Mononuclear cell (primary cell): ENCODE measurements around the gene ST3GAL5. TPM values are rescaled to one million over a fixed set of nuclear protein-coding genes. Genes with fewer than 3 reads are reported as not detected.

Experiments
- H3K27me3 ChIP-seq: 2 replicates; pipeline ENCODE4 v1.6.0; 2011; ENCODE audit warnings: low read length, control low read depth; ENCODE audit not compliant: insufficient read depth
- H3K4me1 ChIP-seq: 2 replicates; pipeline ENCODE4 v1.5.1; 2011; ENCODE audit warnings: mild to moderate bottlenecking, low read length, control low read depth; ENCODE audit not compliant: insufficient read depth
- H3K4me3 ChIP-seq: 2 replicates; pipeline ENCODE4 v1.5.1; 2011; ENCODE audit warnings: mild to moderate bottlenecking, low read length, moderate library complexity
- H3K9me3 ChIP-seq: 2 replicates; pipeline ENCODE4 v1.5.1; 2011; ENCODE audit warnings: low read depth, mild to moderate bottlenecking, control low read depth, low read length
- total RNA-seq: library from RNA; depleted of rRNA; stranded (reverse); fragments of >200 nt; gene quantifications from one replicate; pipeline ENCODE4 v1.2.3, GENCODE V29; 2012

The ST3GAL5 gene
- total RNA-seq, 1 donor = 54.7 TPM

DNA sequence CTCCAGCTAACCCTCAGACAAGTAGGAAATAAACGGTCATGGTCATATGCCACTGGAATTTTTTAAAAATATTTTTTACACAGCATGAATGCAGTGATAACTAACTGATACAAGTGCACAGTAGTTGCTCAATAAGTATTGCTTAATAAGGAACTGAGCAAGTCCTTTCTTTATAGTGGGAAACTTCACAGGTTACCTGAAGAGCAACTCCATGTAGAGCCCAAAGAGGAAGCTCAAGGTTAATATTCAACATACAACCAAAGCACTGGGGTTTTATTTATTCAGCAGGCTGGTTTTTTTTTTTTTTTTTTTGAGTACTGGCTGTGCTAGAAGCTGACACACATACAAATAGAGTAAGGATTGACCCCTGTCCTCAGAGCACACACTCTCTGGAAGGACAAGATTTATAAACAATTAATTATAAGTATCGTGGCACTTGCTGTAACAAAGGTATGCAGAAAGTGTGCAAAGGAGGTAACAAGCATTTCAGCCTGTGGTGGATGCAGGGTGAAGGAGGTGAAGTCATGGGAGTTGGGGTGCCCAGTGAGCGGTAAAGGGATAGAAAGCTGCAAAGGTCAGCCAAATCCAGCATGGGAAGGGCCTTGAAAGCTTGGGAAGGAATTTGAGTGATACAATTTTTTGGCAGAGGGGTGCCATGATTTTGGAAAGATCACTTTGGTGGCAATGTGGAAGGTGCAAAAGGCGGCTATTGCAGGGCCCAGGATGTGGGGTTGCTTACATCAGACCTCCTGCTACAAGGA lies 82.3 kb downstream of the ST3GAL5 start:
- H3K9me3 ChIP-seq = no peaks in the 10 kb centered on the region
- no peak overlapping the region for H3K4me3 ChIP-seq
- H3K27me3 ChIP-seq = no peaks in the 10 kb centered on the region
- peaks cover 19% of the 10 kb centered on the region for H3K4me1 ChIP-seq

GRCh38 chr2:85804583-85804982 lies 84.2 kb downstream of the ST3GAL5 start:
- no peak overlapping the region for H3K4me3 ChIP-seq
- peaks cover 19% of the 10 kb centered on the region for H3K4me1 ChIP-seq
- no peaks in the 10 kb centered on the region for H3K27me3 ChIP-seq
- no peaks in the 10 kb centered on the region for H3K9me3 ChIP-seq

DNA sequence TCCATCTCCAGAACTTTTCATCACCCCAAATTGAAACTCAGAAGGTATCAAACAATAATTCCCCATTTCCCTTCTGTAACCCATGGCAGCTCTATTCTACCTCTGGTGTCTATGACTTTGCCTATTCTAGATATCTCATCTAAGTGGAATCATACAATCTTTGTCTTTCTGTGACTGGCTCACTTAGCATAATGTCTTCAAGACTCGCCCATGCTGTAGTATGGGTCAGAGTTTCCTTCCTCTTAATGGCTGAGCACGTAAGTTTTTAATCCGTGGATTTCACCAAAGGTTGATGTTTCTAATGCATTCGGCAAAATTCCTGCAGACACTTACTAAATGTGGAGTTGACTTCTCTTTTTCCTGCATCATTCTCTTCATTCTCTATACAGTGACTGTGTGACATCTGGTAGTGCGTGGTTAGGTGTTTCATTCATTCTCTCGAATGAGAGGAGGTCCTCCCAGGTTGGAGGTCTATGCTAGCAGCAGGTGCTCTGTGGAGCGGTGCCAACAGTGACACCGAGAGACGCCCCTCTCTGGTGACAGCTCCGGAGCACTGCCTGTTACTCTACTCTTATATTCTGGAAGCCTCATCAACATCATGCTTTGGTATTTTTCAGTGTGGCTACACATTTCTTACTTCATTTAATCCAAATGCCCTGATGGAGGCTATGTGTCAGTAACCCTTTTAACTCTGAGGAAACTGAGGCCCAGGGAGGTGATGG lies 84.9 kb downstream of the ST3GAL5 start:
- H3K4me1 ChIP-seq = peaks cover 19% of the 10 kb centered on the region
- no peaks in the 10 kb centered on the region for H3K27me3 ChIP-seq
- no peak overlapping the region for H3K4me3 ChIP-seq
- no peaks in the 10 kb centered on the region for H3K9me3 ChIP-seq

DNA sequence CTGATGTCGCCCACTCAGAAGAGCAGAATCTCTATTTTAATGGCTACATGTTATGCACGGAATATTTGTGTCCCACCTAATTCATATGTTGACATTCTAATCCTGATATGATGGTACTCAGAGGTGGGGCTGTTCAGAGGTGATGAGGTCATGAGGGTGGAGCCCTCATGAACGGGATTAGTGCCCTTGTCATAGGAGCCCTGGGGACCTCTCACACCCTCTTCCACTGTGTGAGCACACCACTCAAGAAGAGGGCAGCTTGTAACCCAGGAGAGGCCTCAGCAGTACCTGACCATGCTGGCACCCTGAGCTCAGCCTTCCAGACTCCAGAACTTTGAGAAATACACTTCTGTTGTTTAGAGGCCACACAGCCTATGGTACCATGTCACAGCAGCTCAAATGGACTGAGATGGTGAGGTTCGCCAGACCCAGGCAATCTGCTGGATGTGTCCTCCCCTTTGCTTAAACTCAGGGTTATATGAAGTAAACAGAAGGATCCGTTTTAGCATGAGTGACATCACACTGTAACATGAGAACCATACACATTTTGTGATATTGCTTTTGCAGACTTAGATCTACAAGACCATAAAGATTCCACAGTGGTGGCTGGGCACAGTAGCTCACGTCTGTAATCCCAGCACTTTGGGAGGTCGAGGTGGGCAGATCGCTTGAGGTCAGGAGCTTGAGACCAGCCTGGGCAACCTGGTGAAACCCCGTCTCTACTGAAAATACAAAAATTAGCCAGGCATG lies 86.3 kb downstream of the ST3GAL5 start:
- no peak overlapping the region for H3K4me3 ChIP-seq

DNA sequence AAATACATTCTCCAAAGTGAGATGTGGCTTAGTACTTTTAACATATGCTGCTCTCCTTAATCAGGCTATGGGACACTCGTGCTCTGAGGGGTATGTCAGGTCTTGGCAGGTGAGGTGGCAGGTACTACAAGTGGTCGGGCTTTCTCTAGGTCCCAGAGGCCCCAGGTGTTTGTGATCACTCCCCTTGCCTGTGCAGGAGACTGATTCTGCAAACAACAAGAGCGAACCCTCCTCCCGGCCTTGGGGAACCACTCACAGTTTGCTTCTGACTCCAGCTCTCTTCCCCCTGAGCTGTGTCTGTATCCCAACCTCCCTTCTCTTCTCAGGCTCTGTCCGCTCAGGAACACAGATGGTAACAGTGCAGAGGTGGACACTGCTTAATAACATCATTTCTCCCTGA lies 86.9 kb downstream of the ST3GAL5 start:
- Histone ChIP-seq H3K4me3 (no peak overlapping the region), H3K9me3 (no peaks in the 10 kb centered on the region), H3K4me1 (peaks cover 19% of the 10 kb centered on the region), H3K27me3 (no peaks in the 10 kb centered on the region)

More for the DNA sequence above, 86.3 kb downstream of the ST3GAL5 start:
- Histone ChIP-seq H3K4me1 (peaks cover 19% of the 10 kb centered on the region), H3K27me3 (no peaks in the 10 kb centered on the region), H3K9me3 (no peaks in the 10 kb centered on the region)

GRCh38 chr2:85800586-85800985 lies 88.2 kb downstream of the ST3GAL5 start:
- Histone ChIP-seq H3K4me3 (no peak overlapping the region), H3K27me3 (no peaks in the 10 kb centered on the region), H3K9me3 (no peaks in the 10 kb centered on the region), H3K4me1 (peaks cover 8% of the 10 kb centered on the region)

DNA sequence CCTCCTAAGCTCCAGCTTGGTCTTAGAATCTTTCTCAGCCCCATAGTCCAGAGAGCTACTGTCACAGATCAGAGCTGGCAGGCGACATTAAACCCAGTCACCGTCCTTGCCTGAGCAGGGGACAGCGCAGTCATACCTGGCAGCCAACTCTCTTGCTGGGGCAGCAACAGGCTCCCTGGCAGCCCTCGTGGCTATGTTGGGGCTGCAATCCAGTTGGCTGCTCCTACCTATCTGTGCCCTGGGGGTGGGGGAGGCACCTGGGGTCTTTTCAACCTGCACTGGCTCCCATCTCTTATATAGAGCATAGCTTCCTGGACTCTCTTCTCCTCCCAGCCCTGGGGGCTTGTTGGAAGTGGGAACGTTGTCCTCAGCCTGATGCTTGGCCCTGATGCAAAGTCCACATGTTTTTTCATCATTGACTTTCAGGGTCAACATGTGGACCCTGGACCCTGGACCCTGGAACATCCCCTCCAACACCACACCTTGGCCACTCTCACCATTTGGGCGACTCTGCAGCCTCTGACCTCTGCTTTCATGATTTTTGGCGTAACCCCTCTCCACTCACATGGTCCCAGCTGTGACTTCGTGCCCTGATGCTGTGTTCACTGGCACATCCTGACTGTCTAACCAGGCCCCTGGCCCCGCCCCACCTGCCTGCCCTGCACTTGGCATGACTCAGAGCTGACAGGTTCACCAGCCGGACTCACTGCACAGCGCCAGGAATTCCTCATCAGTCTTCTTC lies 89.4 kb downstream of the ST3GAL5 start:
- H3K4me3 ChIP-seq = no peak overlapping the region
- no peaks in the 10 kb centered on the region for H3K27me3 ChIP-seq
- H3K4me1 ChIP-seq = peaks cover 5% of the 10 kb centered on the region
- H3K9me3 ChIP-seq = no peaks in the 10 kb centered on the region

DNA sequence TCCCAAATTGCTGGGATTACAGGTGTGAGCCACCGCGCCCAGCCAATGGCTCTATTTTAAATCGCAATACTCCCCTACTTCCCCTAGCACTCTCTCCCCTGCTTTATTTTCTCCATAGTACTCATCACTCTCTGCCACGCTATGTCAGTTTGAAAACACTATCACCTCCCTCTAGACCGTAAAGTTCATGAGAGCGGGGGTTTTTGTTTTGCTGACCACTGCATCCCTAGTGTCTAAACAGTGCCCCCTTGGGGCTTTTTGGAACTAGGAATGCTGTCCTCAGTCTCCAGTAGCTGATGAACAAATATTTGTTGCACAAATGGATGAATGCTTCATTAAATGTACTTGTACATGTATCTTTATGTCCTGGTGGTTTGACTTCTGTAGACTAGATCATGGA lies 90.9 kb downstream of the ST3GAL5 start:
- Histone ChIP-seq H3K4me1 (no peaks in the 10 kb centered on the region), H3K4me3 (no peak overlapping the region), H3K9me3 (no peaks in the 10 kb centered on the region), H3K27me3 (no peaks in the 10 kb centered on the region)

DNA sequence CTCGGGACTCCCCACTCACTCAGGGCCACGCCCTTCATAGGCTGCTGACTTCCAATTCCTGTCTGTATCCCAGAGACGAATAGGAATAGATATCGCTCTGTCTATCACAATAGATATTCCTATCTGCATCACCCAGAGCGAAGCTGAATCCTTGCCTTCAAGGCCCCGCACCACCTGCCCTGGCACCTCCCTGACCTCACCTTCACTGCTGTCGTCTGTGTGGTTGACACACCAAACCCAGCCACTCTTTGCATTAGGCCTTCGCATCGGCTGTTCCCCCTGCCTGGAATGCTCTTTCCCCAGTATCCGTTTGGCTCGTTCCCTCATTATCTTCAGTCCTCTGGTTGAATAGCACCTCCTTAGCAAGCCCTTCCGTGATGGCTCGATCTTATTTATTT lies 91.5 kb downstream of the ST3GAL5 start:
- H3K9me3 ChIP-seq = no peaks in the 10 kb centered on the region
- no peaks in the 10 kb centered on the region for H3K4me1 ChIP-seq
- no peaks in the 10 kb centered on the region for H3K27me3 ChIP-seq
- no peak overlapping the region for H3K4me3 ChIP-seq

- H3K4me3 ChIP-seq = no peak overlapping the region
- H3K9me3 ChIP-seq = no peaks in the 10 kb centered on the region
- no peaks in the 10 kb centered on the region for H3K4me1 ChIP-seq
- H3K27me3 ChIP-seq = no peaks in the 10 kb centered on the region
Observed at GRCh38 chr2:85796341-85797262, 92.2 kb downstream of the ST3GAL5 start.

DNA sequence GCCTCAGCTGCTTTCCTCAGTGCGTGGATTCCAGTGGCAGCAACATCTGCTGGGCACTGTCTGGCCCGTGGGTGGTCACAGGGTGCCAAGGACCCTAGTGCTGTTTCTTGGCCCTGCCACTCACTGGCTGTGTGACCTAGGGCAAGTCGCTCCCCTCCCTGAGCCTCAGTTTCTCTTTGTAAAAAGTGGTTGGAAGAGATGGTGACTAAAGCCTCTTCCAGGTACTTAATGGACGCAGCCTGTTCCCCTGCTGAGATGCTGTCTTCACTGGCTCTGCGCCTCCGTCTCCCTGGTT lies 92.8 kb downstream of the ST3GAL5 start:
- H3K27me3 ChIP-seq = no peaks in the 10 kb centered on the region
- no peaks in the 10 kb centered on the region for H3K9me3 ChIP-seq
- H3K4me1 ChIP-seq = peaks cover under 1% of the 10 kb centered on the region
- no peak overlapping the region for H3K4me3 ChIP-seq

DNA sequence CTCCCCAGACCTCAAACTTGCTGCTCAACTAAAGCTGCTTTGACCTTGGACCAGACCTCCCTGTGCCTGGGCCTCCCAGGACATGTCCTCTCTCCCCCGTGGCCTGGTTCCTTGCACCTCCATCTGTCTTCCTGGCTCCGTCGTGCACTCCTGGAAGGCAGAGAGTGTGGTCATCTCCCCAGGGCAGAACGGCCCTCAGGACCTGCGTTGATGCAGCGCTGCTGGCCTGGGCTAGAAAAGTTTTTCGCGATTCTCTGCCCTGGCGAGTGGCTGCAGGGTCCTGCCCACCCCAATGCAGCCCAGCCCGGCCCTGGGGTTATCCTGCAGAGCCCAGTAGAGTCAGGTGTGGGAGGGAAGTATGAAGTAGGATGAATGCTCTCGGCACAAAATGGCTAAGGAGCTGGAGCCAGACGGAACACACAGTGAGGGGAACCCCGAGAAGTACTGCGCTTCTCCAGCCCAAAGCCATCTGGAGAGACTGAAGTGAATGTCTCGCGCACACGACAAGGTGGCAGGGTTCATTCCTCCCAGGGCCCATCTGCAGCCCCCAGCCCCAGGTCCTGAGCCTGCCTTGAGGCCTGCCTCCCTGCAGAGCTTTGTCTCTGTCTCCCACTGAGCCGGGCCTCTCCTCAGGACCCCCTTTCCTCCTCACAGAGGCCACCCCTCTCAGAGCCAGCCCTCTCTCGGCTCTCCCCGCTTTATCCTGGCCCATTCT lies 93.3 kb downstream of the ST3GAL5 start:
- Histone ChIP-seq H3K27me3 (no peaks in the 10 kb centered on the region), H3K9me3 (no peaks in the 10 kb centered on the region), H3K4me1 (peaks cover 5% of the 10 kb centered on the region), H3K4me3 (no peak overlapping the region)

DNA sequence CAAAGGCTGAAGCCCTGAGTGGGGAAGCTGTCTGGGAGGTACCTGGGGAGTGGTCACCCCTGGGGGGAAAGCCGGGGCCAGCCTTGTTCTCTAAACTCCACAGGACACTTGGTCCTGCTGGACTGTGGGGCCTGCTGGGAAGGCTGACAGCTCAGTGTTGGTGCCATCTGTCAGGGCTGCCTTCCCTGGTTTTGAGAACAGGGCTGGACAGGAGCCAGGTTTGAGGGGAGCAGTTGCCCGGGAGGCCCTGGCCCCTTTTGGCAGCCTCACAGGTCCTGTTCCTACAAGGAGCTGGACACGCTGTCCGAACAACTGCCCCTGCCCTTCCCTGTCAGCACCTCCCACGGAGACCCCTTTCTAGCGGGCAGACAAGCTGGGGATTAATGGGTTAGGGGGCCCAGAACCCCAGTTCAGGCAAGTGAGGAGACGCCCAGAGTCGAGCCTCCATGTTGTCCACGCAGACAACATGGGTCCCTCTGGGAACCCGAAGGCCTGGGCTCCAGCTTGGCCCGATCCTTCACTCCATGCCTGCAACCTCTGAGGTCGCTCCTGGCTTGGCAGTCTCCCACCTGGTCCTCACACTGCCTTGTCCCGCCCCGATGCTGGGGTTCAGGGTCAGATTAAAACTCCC lies 94.2 kb downstream of the ST3GAL5 start:
- H3K9me3 ChIP-seq = no peaks in the 10 kb centered on the region

More for the DNA sequence above, 94.2 kb downstream of the ST3GAL5 start:
- H3K27me3 ChIP-seq = no peaks in the 10 kb centered on the region
- H3K4me3 ChIP-seq = no peak overlapping the region
- peaks cover 12% of the 10 kb centered on the region for H3K4me1 ChIP-seq
